ENCODE data around the gene RTCB. TPM values are rescaled to one million over a fixed set of nuclear protein-coding genes. Genes with fewer than 3 reads are reported as not detected.

The RTCB gene
- 82.0 and 94.5 TPM in 2 replicates for total RNA-seq

DNA sequence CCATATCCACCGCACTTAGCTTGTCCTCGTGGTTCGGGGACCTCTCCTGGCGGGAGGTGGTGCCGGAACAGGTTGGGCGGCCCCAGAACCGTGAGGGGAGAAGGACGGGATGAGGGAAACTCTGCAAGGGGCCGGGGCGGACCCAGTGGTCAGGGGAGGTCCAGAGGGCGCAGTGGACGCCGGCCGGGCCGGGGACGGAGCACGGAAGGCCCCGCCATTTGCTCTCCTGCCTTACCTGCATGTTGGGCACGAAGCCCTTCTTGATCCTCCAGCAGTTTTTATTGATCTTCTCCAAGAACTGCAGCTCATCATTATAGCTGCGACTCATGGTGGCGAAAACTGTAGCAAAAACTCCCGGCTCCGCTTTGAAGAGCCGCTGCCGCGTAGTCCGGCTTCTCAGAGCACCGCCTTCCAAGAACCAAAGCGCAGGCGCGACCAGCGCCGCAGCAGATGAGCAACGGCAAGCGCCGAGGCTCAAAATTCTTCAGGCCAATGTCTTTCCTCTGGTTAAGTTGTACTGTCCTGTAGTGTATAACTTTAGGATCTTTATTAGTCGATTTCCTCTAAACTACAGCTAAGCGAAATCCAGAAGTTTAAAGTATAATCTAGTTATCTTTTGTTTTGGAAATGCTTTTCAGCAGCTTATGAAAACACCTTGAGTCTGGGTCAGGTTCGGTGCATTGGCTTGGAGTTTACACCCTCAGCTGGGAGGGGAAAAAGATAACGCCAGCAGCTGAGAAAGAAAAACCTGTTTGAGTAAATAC, at the start of gene RTCB:
RTCB (minus strand) TSS at position 419 of the 764 bp plus-strand sequence; CDS start at position 328, 91 bp downstream.

DNA sequence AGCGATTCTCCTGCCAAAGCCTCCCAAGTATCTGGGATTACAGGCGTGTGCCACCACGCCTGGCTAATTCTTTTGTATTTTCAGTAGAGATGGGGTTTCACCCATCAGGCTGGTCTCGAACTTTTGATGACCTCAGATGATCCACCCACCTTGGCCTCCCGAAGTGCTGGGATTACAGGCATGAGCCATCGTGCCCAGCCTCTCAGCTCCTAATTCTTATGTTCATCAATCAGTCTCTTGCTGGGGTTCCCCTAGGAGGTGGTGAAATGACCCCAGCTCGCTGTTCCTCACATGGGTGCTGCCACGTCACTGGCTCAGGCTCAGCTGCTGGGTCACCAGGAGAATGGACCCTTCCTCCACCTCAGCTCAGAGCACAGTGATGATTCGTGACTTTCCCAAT, 54.5 kb downstream of the RTCB start, which contains the start of gene RFPL3:
RFPL3 (plus strand) TSS at position 301 of the 400 bp plus-strand sequence. CDS start 205 bp downstream, outside the sequence.

Other genes starting within 250 kb of the RTCB start
- not detected in 2 replicates for gene RFPL2, start 207.2 kb downstream of the RTCB start, total RNA-seq
- gene SLC5A4, start 156.9 kb downstream of the RTCB start, total RNA-seq: not detected in 2 replicates
- not detected in 2 replicates for gene RFPL3, start 54.4 kb downstream of the RTCB start, total RNA-seq
- not detected in 2 replicates for gene BPIFC, start 52.2 kb upstream of the RTCB start, total RNA-seq
- 46.0 and 50.5 TPM in 2 replicates for gene FBXO7, start 62.6 kb upstream of the RTCB start, total RNA-seq